Measurements from ENCODE around the gene KYNU.
"Not testable (repeated sequence)": the region's sequence is repeated elsewhere in the genome, so short reads cannot be mapped to it uniquely, and the experiment has no call there.

KYNU gene

GRCh38 chr2:142926445-142926844 lies 49.0 kb downstream of the KYNU start:
- DNase-seq: no peak

GRCh38 chr2:142930835-142931398 lies 53.5 kb downstream of the KYNU start:
- no peak for DNase-seq

- DNase-seq: no peak
Measured at GRCh38 chr2:142933916-142934315, 56.5 kb downstream of the KYNU start.

GRCh38 chr2:142935563-142936089 lies 58.2 kb downstream of the KYNU start:
- DNase-seq: no peak

- no peak for DNase-seq
Measured at GRCh38 chr2:142936629-142937028, 59.2 kb downstream of the KYNU start.

GRCh38 chr2:142937347-142937746 lies 59.9 kb downstream of the KYNU start:
- no peak for DNase-seq

- no peak for DNase-seq
Measured at GRCh38 chr2:142938240-142938639, 60.8 kb downstream of the KYNU start.

- no peak for DNase-seq
Measured at GRCh38 chr2:142940606-142941223, 63.3 kb downstream of the KYNU start.

- no peak for DNase-seq
Measured at GRCh38 chr2:142942690-142943089, 65.2 kb downstream of the KYNU start.

- no peak for DNase-seq
Measured at GRCh38 chr2:142944264-142944663, 66.8 kb downstream of the KYNU start.

- DNase-seq: no peak
Measured at GRCh38 chr2:142944721-142945120, 67.3 kb downstream of the KYNU start.

- DNase-seq: no peak
Measured at GRCh38 chr2:142946941-142947340, 69.5 kb downstream of the KYNU start.

- not testable (repeated sequence) for DNase-seq
Measured at GRCh38 chr2:142948723-142949122, 71.3 kb downstream of the KYNU start.

- DNase-seq: not testable (repeated sequence)
Measured at GRCh38 chr2:142950323-142950722, 72.9 kb downstream of the KYNU start.

GRCh38 chr2:142951190-142952007 lies 73.9 kb downstream of the KYNU start:
- no peak for DNase-seq

GRCh38 chr2:142952018-142952417 lies 74.6 kb downstream of the KYNU start:
- DNase-seq: no peak

- no peak for DNase-seq
Measured at GRCh38 chr2:142952793-142953494, 75.5 kb downstream of the KYNU start.

- no peak for DNase-seq
Measured at GRCh38 chr2:142954493-142954892, 77.0 kb downstream of the KYNU start.

GRCh38 chr2:142957144-142957543 lies 79.7 kb downstream of the KYNU start:
- DNase-seq: no peak

GRCh38 chr2:142961202-142961601 lies 83.7 kb downstream of the KYNU start:
- no peak for DNase-seq

GRCh38 chr2:142965443-142965842 lies 88.0 kb downstream of the KYNU start:
- no peak for DNase-seq

- DNase-seq: no peak
Measured at GRCh38 chr2:142966284-142966683, 88.8 kb downstream of the KYNU start.

- no peak for DNase-seq
Measured at GRCh38 chr2:142967060-142967459, 89.6 kb downstream of the KYNU start.
